H9 (cell line): ENCODE data around the gene CD247. TPM values are rescaled to one million over a fixed set of nuclear protein-coding genes. Genes with fewer than 3 reads are reported as not detected.

Experiments
- DNase-seq: peaks from one replicate; pipeline ENCODE4 v3.0.0-alpha.2; 2017
- H2AFZ ChIP-seq: one replicate; pipeline ENCODE4 v1.6.1; 2013; ENCODE audit warnings: mild to moderate bottlenecking, low read length, control low read depth, moderate library complexity
- H2AK5ac ChIP-seq: 2 replicates; pipeline ENCODE4 v1.6.1; 2013; ENCODE audit warnings: low read length, control low read depth, mixed read lengths; ENCODE audit not compliant: insufficient read length
- H2BK120ac ChIP-seq: one replicate; pipeline ENCODE4 v1.6.1; 2013; ENCODE audit warnings: low read depth, mild to moderate bottlenecking, low read length, control low read depth, inconsistent platforms; ENCODE audit not compliant: poor library complexity, severe bottlenecking
- H2BK12ac ChIP-seq: 2 replicates; pipeline ENCODE4 v1.6.1; 2013; ENCODE audit warnings: low read length, control low read depth, mixed read lengths, low read depth; ENCODE audit not compliant: insufficient read length
- H2BK15ac ChIP-seq: 2 replicates; pipeline ENCODE4 v1.6.1; 2013; ENCODE audit warnings: low read depth, low read length, control low read depth
- H2BK20ac ChIP-seq: one replicate; pipeline ENCODE4 v1.6.1; 2013; ENCODE audit warnings: low read depth, mild to moderate bottlenecking, low read length, control low read depth, inconsistent platforms; ENCODE audit not compliant: poor library complexity, severe bottlenecking
- H2BK5ac ChIP-seq: 2 replicates; pipeline ENCODE4 v1.6.1; 2013; ENCODE audit warnings: low read length, control low read depth, mixed read lengths; ENCODE audit not compliant: insufficient read length
- H3K14ac ChIP-seq: 2 replicates; pipeline ENCODE4 v1.6.1; 2013; ENCODE audit warnings: low read length, control low read depth; ENCODE audit not compliant: insufficient read depth
- H3K18ac ChIP-seq: 2 replicates; pipeline ENCODE4 v1.6.1; 2013; ENCODE audit warnings: low read depth, mild to moderate bottlenecking, mixed read lengths, low read length, control low read depth; ENCODE audit not compliant: insufficient read length
- H3K23ac ChIP-seq: 2 replicates; pipeline ENCODE4 v1.6.1; 2013; ENCODE audit warnings: low read length, control low read depth, mixed read lengths, low read depth; ENCODE audit not compliant: insufficient read length
- H3K23me2 ChIP-seq: 2 replicates; pipeline ENCODE4 v1.6.1; 2013; ENCODE audit warnings: low read depth, mild to moderate bottlenecking, mixed read lengths, low read length, control low read depth; ENCODE audit not compliant: insufficient read length, poor library complexity, severe bottlenecking
- H3K27ac ChIP-seq: 2 replicates; pipeline ENCODE4 v1.5.1; 2013; ENCODE audit warnings: low read length, control low read depth, mixed read lengths, low read depth; ENCODE audit not compliant: insufficient read length
- H3K27me3 ChIP-seq: 2 replicates; pipeline ENCODE4 v1.6.1; 2013; ENCODE audit warnings: low read length, control low read depth, inconsistent platforms; ENCODE audit not compliant: insufficient read depth
- H3K4ac ChIP-seq: 2 replicates; pipeline ENCODE4 v1.6.1; 2013; ENCODE audit warnings: low read depth, mild to moderate bottlenecking, control low read depth, inconsistent platforms, low read length, moderate library complexity
- H3K4me1 ChIP-seq: 2 replicates; pipeline ENCODE4 v1.6.1; 2013; ENCODE audit warnings: low read length, control low read depth, inconsistent platforms; ENCODE audit not compliant: insufficient read depth
- H3K4me2 ChIP-seq: 2 replicates; pipeline ENCODE4 v1.6.1; 2013; ENCODE audit warnings: low read length, control low read depth, mixed read lengths; ENCODE audit not compliant: insufficient read length, insufficient read depth
- H3K56ac ChIP-seq: 2 replicates; pipeline ENCODE4 v1.6.1; 2013; ENCODE audit warnings: low read depth, mild to moderate bottlenecking, mixed read lengths, low read length, control low read depth; ENCODE audit not compliant: insufficient read length
- H3K79me1 ChIP-seq: 2 replicates; pipeline ENCODE4 v1.6.1; 2013; ENCODE audit warnings: low read depth, mild to moderate bottlenecking, moderate library complexity, low read length, control low read depth, inconsistent platforms; ENCODE audit not compliant: insufficient read depth, poor library complexity, severe bottlenecking
- H3K79me2 ChIP-seq: 2 replicates; pipeline ENCODE4 v1.6.1; 2013; ENCODE audit warnings: low read length, control low read depth, inconsistent platforms; ENCODE audit not compliant: insufficient read depth
- H3K9ac ChIP-seq: 2 replicates; pipeline ENCODE4 v1.6.1; 2013; ENCODE audit warnings: low read length, control low read depth, mixed read lengths; ENCODE audit not compliant: insufficient read length; ENCODE audit errors: extremely low read depth
- H3K9me3 ChIP-seq: one replicate; pipeline ENCODE4 v1.6.1; 2013; ENCODE audit warnings: low read depth, low read length, inconsistent platforms; ENCODE audit not compliant: control insufficient read depth
- H3T11ph ChIP-seq: one replicate; pipeline ENCODE4 v1.6.1; 2013; ENCODE audit warnings: mild to moderate bottlenecking, low read length, control low read depth, inconsistent platforms
- H4K20me1 ChIP-seq: one replicate; pipeline ENCODE4 v1.6.1; 2013; ENCODE audit not compliant: control insufficient read depth, insufficient read length, insufficient read depth
- H4K5ac ChIP-seq: 2 replicates; pipeline ENCODE4 v1.6.1; 2013; ENCODE audit warnings: low read depth, mild to moderate bottlenecking, mixed read lengths, low read length, control low read depth; ENCODE audit not compliant: insufficient read length
- H4K8ac ChIP-seq: replicated peaks from 2 replicates; pipeline ENCODE4 v1.6.1; 2013; ENCODE audit warnings: low read length, control low read depth, mixed read lengths, low read depth; ENCODE audit not compliant: insufficient read length
- H4K91ac ChIP-seq: 2 replicates; pipeline ENCODE4 v1.6.1; 2013; ENCODE audit warnings: low read depth, mild to moderate bottlenecking, moderate library complexity, mixed read lengths, low read length, control low read depth; ENCODE audit not compliant: insufficient read length
- H3K27ac Mint-ChIP-seq, 3 experiments: 2 replicates in 2 of 3; 3 replicates in 1 of 3; pipeline ENCODE4 v1.8.0; 2020 to 2021; ENCODE audit warnings: mixed read lengths in 3 of 3, mild to moderate bottlenecking in 1 of 3, moderate library complexity in 1 of 3
- H3K27me3 Mint-ChIP-seq: 2 replicates; pipeline ENCODE4 v1.8.0; 2021; ENCODE audit warnings: low read depth, mild to moderate bottlenecking, moderate library complexity, mixed read lengths
- H3K36me3 Mint-ChIP-seq, 3 experiments: 2 replicates in 2 of 3; 3 replicates in 1 of 3; pipeline ENCODE4 v1.8.0; 2020 to 2021; ENCODE audit warnings: low read depth in 3 of 3, mixed read lengths in 3 of 3; ENCODE audit not compliant: insufficient read depth in 1 of 3
- H3K4me1 Mint-ChIP-seq, 2 experiments: 2 replicates each; pipeline ENCODE4 v1.8.0; 2020; ENCODE audit warnings: mixed read lengths in 2 of 2
- H3K4me3 Mint-ChIP-seq, 2 experiments: 2 replicates in 1 of 2; 3 replicates in 1 of 2; pipeline ENCODE4 v1.8.0; 2020 to 2021; ENCODE audit warnings: mild to moderate bottlenecking in 2 of 2, mixed read lengths in 2 of 2, moderate library complexity in 1 of 2
- H3K9me3 Mint-ChIP-seq, 2 experiments: 2 replicates in 1 of 2; 3 replicates in 1 of 2; pipeline ENCODE4 v1.8.0; 2020; ENCODE audit warnings: mild to moderate bottlenecking in 2 of 2, mixed read lengths in 2 of 2, moderate library complexity in 1 of 2
- WGBS: extraction: QIAGEN DNeasy Blood & Tissue Kit; methylation state at CpG from one replicate; pipeline ENCODE4 v1.1.7; 2013; ENCODE audit warnings: missing lambda C conversion rate, low lambda C conversion rate, mixed read lengths; ENCODE audit not compliant: insufficient read length; ENCODE audit errors: extremely low coverage; 5-methylcytosine and 5-hydroxymethylcytosine counted together
- total RNA-seq: library from RNA; stranded (reverse); gene quantifications from 2 replicates; pipeline ENCODE4 v1.2.1, GENCODE V29; 2021
- TF ChIP-seq, protein P1 (sequence below): fragments of 200-600 bp; sonication (generic); conservative IDR thresholded peaks from 3 replicates; pipeline ENCODE4 v1.8.0; 2021; ENCODE audit warnings: antibody characterized with exemption, mild to moderate bottlenecking

Gene CD247
- total RNA-seq, 1 experiment from 2014 or later = 1.2 TPM

- Histone ChIP-seq H2BK20ac (no peak overlapping the region), H3K9me3 (no peaks in the 10 kb centered on the region), H2AK5ac (no peak overlapping the region), H3K4me2 (no peak overlapping the region), H2BK5ac (no peak overlapping the region), H2BK15ac (no peak overlapping the region), H3K27ac (no peak overlapping the region), H3K27me3 (peaks cover 10% of the 10 kb centered on the region; the same call in 1 of the 2 replicates), H2BK12ac (no peak overlapping the region), H3K79me1 (no peaks in the 10 kb centered on the region), H4K5ac (no peak overlapping the region), H3K4ac (no peak overlapping the region), H3K23me2 (peaks cover 6% of the 10 kb centered on the region), H3K56ac (no peak overlapping the region), H3T11ph (no peak overlapping the region), H3K9ac (no peak overlapping the region), H4K8ac (no peak overlapping the region), H3K79me2 (no peaks in the 10 kb centered on the region), H3K14ac (no peak overlapping the region), H2AFZ (no peak overlapping the region), H4K20me1 (peaks cover 3% of the 10 kb centered on the region), H3K18ac (no peak overlapping the region), H2BK120ac (no peak overlapping the region), H4K91ac (no peak overlapping the region), H3K4me1 (peaks cover 8% of the 10 kb centered on the region), H3K23ac (no peak overlapping the region)
- TF ChIP-seq, protein P1, sequence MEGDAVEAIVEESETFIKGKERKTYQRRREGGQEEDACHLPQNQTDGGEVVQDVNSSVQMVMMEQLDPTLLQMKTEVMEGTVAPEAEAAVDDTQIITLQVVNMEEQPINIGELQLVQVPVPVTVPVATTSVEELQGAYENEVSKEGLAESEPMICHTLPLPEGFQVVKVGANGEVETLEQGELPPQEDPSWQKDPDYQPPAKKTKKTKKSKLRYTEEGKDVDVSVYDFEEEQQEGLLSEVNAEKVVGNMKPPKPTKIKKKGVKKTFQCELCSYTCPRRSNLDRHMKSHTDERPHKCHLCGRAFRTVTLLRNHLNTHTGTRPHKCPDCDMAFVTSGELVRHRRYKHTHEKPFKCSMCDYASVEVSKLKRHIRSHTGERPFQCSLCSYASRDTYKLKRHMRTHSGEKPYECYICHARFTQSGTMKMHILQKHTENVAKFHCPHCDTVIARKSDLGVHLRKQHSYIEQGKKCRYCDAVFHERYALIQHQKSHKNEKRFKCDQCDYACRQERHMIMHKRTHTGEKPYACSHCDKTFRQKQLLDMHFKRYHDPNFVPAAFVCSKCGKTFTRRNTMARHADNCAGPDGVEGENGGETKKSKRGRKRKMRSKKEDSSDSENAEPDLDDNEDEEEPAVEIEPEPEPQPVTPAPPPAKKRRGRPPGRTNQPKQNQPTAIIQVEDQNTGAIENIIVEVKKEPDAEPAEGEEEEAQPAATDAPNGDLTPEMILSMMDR = no peak
- no CpG with 5 or more reads among the region's 4 CpGs for WGBS
- Mint-ChIP-seq H3K4me3 (no peak overlapping the region), H3K36me3 (peaks cover 0 to 5% (median 0%) of the 10 kb centered on the region in 3 experiments; a peak in 3 of 7 replicates), H3K27ac (peak overlapping the region in 1 of 3 experiments; percentile 85; a peak in 1 of 7 replicates), H3K4me1 (peaks cover 31 to 36% of the 10 kb centered on the region in 2 experiments), H3K9me3 (peaks cover 0 to 4% of the 10 kb centered on the region in 2 experiments; a peak in 3 of 5 replicates), H3K27me3 (peaks cover 46% of the 10 kb centered on the region)
- no peak for DNase-seq
These were observed 82.8 kb downstream of the CD247 start for GRCh38 chr1:167435484-167435883.
